Measurements from ENCODE around the gene CSNK1D. TPM values are rescaled to one million over a fixed set of nuclear protein-coding genes. Genes with fewer than 3 reads are reported as not detected.

Gene CSNK1D
- total and polyA plus RNA-seq, 10 of the 15 experiments (the other 5 are each of a cell fraction or from before 2014, with no cell fraction given) = 5.7 to 105 (median 58.1) TPM

DNA sequence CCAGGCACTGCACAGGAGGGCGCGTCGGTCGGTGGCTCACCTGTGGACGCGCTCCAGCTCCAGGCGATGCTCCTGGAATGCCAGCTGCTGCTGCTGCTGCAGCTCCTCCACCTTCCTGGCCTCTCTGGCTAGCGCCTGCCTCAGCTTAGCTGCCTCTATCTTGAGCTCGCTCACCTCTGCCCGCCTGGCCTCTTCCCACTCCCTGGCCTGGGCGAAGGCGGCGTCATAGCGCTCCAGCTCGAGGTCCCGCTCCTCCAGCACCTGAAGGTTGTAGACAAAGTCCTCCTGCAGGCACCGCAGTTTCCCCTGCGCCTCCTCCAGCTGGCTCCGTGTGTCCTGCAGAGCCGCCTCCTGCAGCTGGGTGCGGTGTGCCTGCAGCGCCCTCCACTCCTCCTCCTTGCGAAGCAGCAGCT, 72.0 kb downstream of the CSNK1D start (continued):
- no peak for TF ChIP-seq CTCF (IDR thresholded peaks at IDR 0.05 in 2 of 3, conservative IDR thresholded peaks at IDR 0.05 in 1 of 3; ENCODE audit: control insufficient read depth in 2 of 3, extremely low read depth in 1 of 3, insufficient read depth in 1 of 3, low read depth in 3 of 3, low read length in 3 of 3)
- no peak for TF ChIP-seq RELB (IDR thresholded peaks at IDR 0.05; ENCODE audit: low read depth)
- no peak for TF ChIP-seq SRF (IDR thresholded peaks at IDR 0.05; ENCODE audit: low read depth in 2 of 2, low read length in 2 of 2)
- no peak for TF ChIP-seq NR2C1 (IDR thresholded peaks at IDR 0.05)

- no TSS peak for BruUV-seq (replicated peaks)
- no peak overlapping the region for H3K4me3 ChIP-seq
- no peak overlapping the region for H3K4me2 ChIP-seq (ENCODE audit: control insufficient read depth, insufficient read depth)
- no peak for DNase-seq (ENCODE audit: low read depth, low spot score)
- ChIA-PET CTCF (interaction anchor here (0.6 to 1.0 kb wide), 2 partner anchors 35 to 107 kb away, joined by 3 to 4 read pairs; no protein-coding TSS in a partner anchor), SMC1A (ENCODE audit: uncharacterized antibody, unreplicated experiment) (no interaction called here), RAD21 (ENCODE audit: unreplicated experiment) (interaction anchor here (0.6 kb wide), 1 partner anchor 226 kb away, joined by 3 read pairs; no protein-coding TSS in a partner anchor), POLR2A (interaction anchor here (1.0 kb wide), 1 partner anchor 11 kb away, joined by 5 read pairs; no protein-coding TSS in a partner anchor)
- H3K9ac ChIP-seq (ENCODE audit: control insufficient read depth, insufficient read depth, low read length) = no peak overlapping the region
- H3K27ac ChIP-seq (ENCODE audit: control insufficient read depth, insufficient read depth) = no peak overlapping the region
- no peak for ATAC-seq
- H2AFZ ChIP-seq (ENCODE audit: control insufficient read depth, low read depth, low read length) = no peak overlapping the region
- no peaks in the 10 kb centered on the region for H3K36me3 ChIP-seq (ENCODE audit: control insufficient read depth in 2 of 2, insufficient read depth in 2 of 2, low read length in 1 of 2)
- FAIRE-seq = no peak
- TF ChIP-seq ESRRA (IDR thresholded peaks at IDR 0.05; ENCODE audit: low read length) (no peak), RELA (IDR thresholded peaks at IDR 0.05; ENCODE audit: borderline replicate concordance, partially characterized antibody) (no peak), NR2F1 (conservative IDR thresholded peaks at IDR 0.05) (no peak), RUNX3 (IDR thresholded peaks at IDR 0.05; ENCODE audit: low read length) (peak; percentile 66; the same call in 1 of the 2 replicates), EED (IDR thresholded peaks at IDR 0.05; ENCODE audit: low read depth) (no peak), SMAD5 (IDR thresholded peaks at IDR 0.05; ENCODE audit: low read depth) (no peak), FOXK2 (IDR thresholded peaks at IDR 0.05) (no peak), KDM1A (IDR thresholded peaks at IDR 0.05; ENCODE audit: borderline replicate concordance) (no peak), MXI1 (IDR thresholded peaks at IDR 0.05; ENCODE audit: low read depth, low read length) (no peak)
- no peaks in the 10 kb centered on the region for H4K20me1 ChIP-seq (ENCODE audit: control insufficient read depth, insufficient read depth)
- no peaks in the 10 kb centered on the region for H3K27me3 ChIP-seq (replicated peaks in 1 of 2; ENCODE audit: control insufficient read depth in 2 of 2, insufficient read depth in 2 of 2, low read length in 1 of 2)
- H3K79me2 ChIP-seq (ENCODE audit: control insufficient read depth, insufficient read depth, low read length) = no peaks in the 10 kb centered on the region
- WGBS (ENCODE audit: insufficient coverage, insufficient replicate concordance, low lambda C conversion rate, missing lambda C conversion rate) = 95% methylated on average over 13 of the region's 13 CpGs
- H3K9me3 ChIP-seq (replicated peaks; ENCODE audit: control insufficient read depth, insufficient read depth, low read length) = no peaks in the 10 kb centered on the region
- in situ Hi-C loops (cut with MboI) = no loop called here
- intact Hi-C loops (cut with micrococcal nuclease; ENCODE audit: unreplicated experiment) = no loop called here
- H3K4me1 ChIP-seq (ENCODE audit: control insufficient read depth, insufficient read depth, low read length) = peaks cover 9% of the 10 kb centered on the region
Observed at GRCh38 chr17:82200743-82201497, 72.6 kb downstream of the CSNK1D start.

All from GM12878 (cell line).